OCI-LY7 (cell line): ENCODE data around the gene PSME4. TPM values are rescaled to one million over a fixed set of nuclear protein-coding genes. Genes with fewer than 3 reads are reported as not detected.

Experiments
- BruUV-seq: library from RNA; stranded (reverse); fragments of 400-500 nt; replicated peaks from 2 replicates; lab custom pipeline; 2021; lab: Mats Ljungman, UMichigan
- CTCF ChIA-PET: fragments of 300-600 bp; sonication (Branson Sonifier 250); formaldehyde crosslinking; loops from one replicate; lab custom pipeline; 2022; ENCODE audit warnings: antibody characterized with exemption; ENCODE audit not compliant: unreplicated experiment; lab: Charles Lee
- POLR2A ChIA-PET: fragments of 300-600 bp; sonication (Branson Sonifier 250); formaldehyde crosslinking; loops from one replicate; lab custom pipeline; 2022; ENCODE audit warnings: antibody characterized with exemption; lab: Charles Lee
- DNase-seq: peaks from one replicate; pipeline ENCODE4 v3.0.0-alpha.2; 2015; ENCODE audit warnings: low spot score
- H2AFZ ChIP-seq: fragments of 200-600 bp; sonication (generic), shearing (Covaris generic); 2 replicates; pipeline ENCODE4 v1.6.1; 2014; ENCODE audit warnings: mild to moderate bottlenecking, antibody characterized with exemption, low read length, moderate library complexity
- H3K27ac ChIP-seq: fragments of 200-600 bp; sonication (generic); 2 replicates; pipeline ENCODE4 v1.5.1; 2014; ENCODE audit warnings: mixed run types, low read depth, mild to moderate bottlenecking, moderate library complexity, low read length, inconsistent platforms; ENCODE audit not compliant: poor library complexity, severe bottlenecking
- H3K36me3 ChIP-seq: fragments of 200-600 bp; sonication (generic); 2 replicates; pipeline ENCODE4 v1.6.1; 2014; ENCODE audit warnings: mild to moderate bottlenecking, antibody characterized with exemption, low read length, moderate library complexity, mixed read lengths; ENCODE audit not compliant: insufficient read depth
- H3K4me1 ChIP-seq: fragments of 200-600 bp; sonication (generic); 2 replicates; pipeline ENCODE4 v1.5.1; 2014; ENCODE audit warnings: mild to moderate bottlenecking, low read length; ENCODE audit not compliant: insufficient read depth, poor library complexity, severe bottlenecking
- H3K4me2 ChIP-seq: fragments of 200-600 bp; sonication (generic); 2 replicates; pipeline ENCODE4 v1.6.1; 2014; ENCODE audit warnings: mild to moderate bottlenecking, low read length
- H3K4me3 ChIP-seq: fragments of 200-600 bp; sonication (generic); 2 replicates; pipeline ENCODE4 v1.5.1; 2014; ENCODE audit warnings: mild to moderate bottlenecking, low read depth, low read length; ENCODE audit not compliant: poor library complexity, severe bottlenecking
- H3K79me2 ChIP-seq: fragments of 200-600 bp; sonication (generic); 2 replicates; pipeline ENCODE4 v1.6.1; 2016; ENCODE audit warnings: low read depth, mild to moderate bottlenecking, low read length, moderate library complexity, mixed read lengths; ENCODE audit not compliant: insufficient read depth
- H3K9me2 ChIP-seq: fragments of 200-600 bp; sonication (generic); 2 replicates; pipeline ENCODE4 v1.6.1; 2016; ENCODE audit warnings: mild to moderate bottlenecking, low read length, mixed read lengths; ENCODE audit not compliant: insufficient read depth
- H3K9me3 ChIP-seq: fragments of 200-600 bp; sonication (generic); 2 replicates; pipeline ENCODE4 v1.6.1; 2014; ENCODE audit warnings: mild to moderate bottlenecking, mixed run types, low read length, mixed read lengths
- H4K20me1 ChIP-seq: fragments of 200-600 bp; sonication (generic); 2 replicates; pipeline ENCODE4 v1.6.1; 2014; ENCODE audit warnings: mild to moderate bottlenecking, antibody characterized with exemption, low read length, moderate library complexity, mixed read lengths; ENCODE audit not compliant: insufficient read depth
- CTCF ChIP-seq: fragments of 200-600 bp; sonication (generic); conservative IDR thresholded peaks from 2 replicates; pipeline ENCODE4 v1.5.1; 2014; ENCODE audit warnings: mild to moderate bottlenecking, antibody characterized with exemption, low read length, moderate library complexity, mixed read lengths
- EZH2phosphoT487 ChIP-seq: fragments of 200-600 bp; sonication (generic); IDR thresholded peaks from 2 replicates; pipeline ENCODE4 v1.6.1; 2018; ENCODE audit warnings: low read depth, borderline replicate concordance, mild to moderate bottlenecking, mixed run types, antibody characterized with exemption, low read length, moderate library complexity, mixed read lengths
- intact Hi-C: fragments of 100-400 bp; cut with micrococcal nuclease; formaldehyde crosslinking; loops from one replicate; pipeline ENCODE4 v1.10.0; 2022; ENCODE audit not compliant: unreplicated experiment
- total RNA-seq, 2 experiments: library from RNA; depleted of rRNA in 1 of 2; stranded (reverse); fragments of >200 nt in 1 of 2; shearing (Covaris generic) in 1 of 2; gene quantifications; 2 replicates each; pipeline ENCODE4 v1.2.3, GENCODE V29; 2014 to 2022

The PSME4 gene
- total RNA-seq, 2 experiments from 2014 or later = 38.8 to 82.9 TPM

DNA sequence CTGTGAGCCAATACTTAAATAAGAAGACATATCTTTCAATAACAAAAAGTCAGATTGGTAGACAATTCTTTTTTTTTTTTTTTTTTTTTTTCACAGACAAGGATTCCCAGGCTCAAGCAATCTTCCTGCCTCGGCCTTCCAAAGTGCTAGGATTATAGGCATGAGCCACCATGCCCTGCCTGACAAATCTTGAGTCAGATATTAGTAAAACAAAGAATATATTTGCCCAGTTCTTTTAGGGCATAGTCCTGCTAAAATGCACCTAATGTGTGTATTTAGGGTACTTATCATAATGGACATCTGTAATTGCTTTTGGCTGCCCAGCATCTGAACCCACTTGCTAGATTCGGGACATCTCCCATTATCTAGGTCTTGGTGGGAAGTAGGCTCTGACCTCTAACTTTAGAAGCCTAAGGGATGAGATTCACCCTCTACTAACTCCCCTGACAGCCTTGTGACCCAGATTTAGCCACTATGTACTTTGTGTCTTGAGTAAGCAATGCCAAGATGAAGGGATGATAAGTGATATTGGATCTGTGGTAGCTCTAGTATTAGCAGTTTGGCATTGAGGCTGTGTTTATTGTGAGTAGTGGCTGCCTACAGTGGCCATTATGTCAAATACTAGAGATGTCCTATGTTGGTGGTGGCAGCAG, 18.5 kb upstream of the PSME4 start:
- CTCF ChIA-PET = no interaction called here

DNA sequence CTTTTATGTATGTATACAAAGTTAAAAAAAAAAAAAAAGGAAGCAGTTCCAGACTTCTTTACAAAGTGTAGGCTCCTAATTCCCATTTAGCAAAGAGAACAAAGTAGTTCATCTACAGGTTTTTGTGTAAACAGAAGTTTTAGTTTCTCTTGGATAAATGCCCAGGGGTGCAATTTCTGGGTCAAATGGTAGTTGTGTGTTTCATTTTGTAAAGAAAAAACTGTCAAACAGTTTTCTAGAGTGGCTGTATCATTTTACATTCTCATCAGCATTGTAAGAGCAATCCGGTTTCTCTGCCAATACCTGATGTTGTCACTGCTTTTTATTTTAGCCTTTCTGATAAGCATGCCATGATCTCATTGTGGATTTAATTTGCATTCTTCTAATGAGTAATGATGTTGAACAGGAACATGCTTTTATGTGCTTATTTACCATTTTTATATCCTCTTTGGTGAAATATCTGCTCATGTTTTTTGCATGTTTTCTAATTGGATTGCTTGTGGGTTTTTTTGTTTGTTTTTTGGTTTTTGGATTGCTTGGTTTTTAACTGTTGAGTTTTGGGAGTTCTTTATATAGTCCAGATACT, 16.6 kb upstream of the PSME4 start:
- Histone ChIP-seq H3K79me2 (no peaks in the 10 kb centered on the region), H3K4me3 (no peak overlapping the region), H3K4me1 (peaks cover 8% of the 10 kb centered on the region), H3K9me3 (no peaks in the 10 kb centered on the region), H3K36me3 (no peaks in the 10 kb centered on the region; the same call in 1 of the 2 replicates), H3K27ac (no peak overlapping the region), H3K4me2 (no peak overlapping the region), H3K9me2 (no peaks in the 10 kb centered on the region), H4K20me1 (no peaks in the 10 kb centered on the region), H2AFZ (no peak overlapping the region)
- CTCF ChIA-PET = no interaction called here
- TF ChIP-seq EZH2phosphoT487 (no peak), CTCF (no peak)
- DNase-seq = no peak
- intact Hi-C loops = no loop called here
- BruUV-seq = no TSS peak
- POLR2A ChIA-PET = interaction anchor here (0.7 kb wide), 1 partner anchor 83 kb away, joined by 3 read pairs; no protein-coding TSS in a partner anchor

More for the DNA sequence above, 18.5 kb upstream of the PSME4 start:
- Histone ChIP-seq H3K4me1 (peaks cover 8% of the 10 kb centered on the region), H3K79me2 (no peaks in the 10 kb centered on the region), H3K4me3 (no peak overlapping the region), H3K9me2 (no peaks in the 10 kb centered on the region), H3K36me3 (no peaks in the 10 kb centered on the region; the same call in 1 of the 2 replicates), H4K20me1 (no peaks in the 10 kb centered on the region), H3K4me2 (no peak overlapping the region), H3K9me3 (no peaks in the 10 kb centered on the region), H2AFZ (no peak overlapping the region), H3K27ac (no peak overlapping the region)
- TF ChIP-seq EZH2phosphoT487 (no peak), CTCF (no peak)
- intact Hi-C loops = no loop called here
- no TSS peak for BruUV-seq
- POLR2A ChIA-PET = interaction anchor here (0.6 kb wide), 1 partner anchor 40 kb away, joined by 6 read pairs; no protein-coding TSS in a partner anchor
- no peak for DNase-seq

- Histone ChIP-seq H2AFZ (no peak overlapping the region), H3K79me2 (no peaks in the 10 kb centered on the region), H3K9me3 (peaks cover 7% of the 10 kb centered on the region; the same call in 1 of the 2 replicates), H3K36me3 (peaks cover 10% of the 10 kb centered on the region), H3K4me2 (no peak overlapping the region), H3K27ac (no peak overlapping the region), H4K20me1 (no peaks in the 10 kb centered on the region), H3K4me3 (no peak overlapping the region), H3K4me1 (peaks cover 8% of the 10 kb centered on the region), H3K9me2 (no peaks in the 10 kb centered on the region)
- no TSS peak for BruUV-seq
- intact Hi-C loops = no loop called here
- ChIA-PET POLR2A (interaction anchor here (0.6 kb wide), 1 partner anchor 16 kb away, joined by 3 read pairs; no protein-coding TSS in a partner anchor), CTCF (no interaction called here)
- no peak for TF ChIP-seq CTCF
- TF ChIP-seq EZH2phosphoT487 = no peak
- DNase-seq = no peak
Observed at GRCh38 chr2:53985646-53986045, 14.9 kb upstream of the PSME4 start.
